BE2C (cell line): Measurements from ENCODE around the gene PATJ.

Experiments used
- DNase-seq: peaks from one replicate; pipeline ENCODE4 v3.0.0-alpha.2; 2020
- H3K27me3 ChIP-seq: fragments of 250-450 bp; sonication (Bioruptor Pico); 2 replicates; pipeline ENCODE4 v1.5.1; 2020; ENCODE audit warnings: mild to moderate bottlenecking
- H3K36me3 ChIP-seq: fragments of 250-450 bp; sonication (Bioruptor Pico); 2 replicates; pipeline ENCODE4 v1.5.1; 2020; ENCODE audit warnings: mild to moderate bottlenecking
- H3K4me1 ChIP-seq: fragments of 250-450 bp; sonication (Bioruptor Pico); 2 replicates; pipeline ENCODE4 v1.5.1; 2020
- H3K4me3 ChIP-seq: 2 replicates; pipeline ENCODE4 v1.5.1; 2011; ENCODE audit warnings: low read depth, low read length
- H3K9me3 ChIP-seq: fragments of 250-450 bp; sonication (Bioruptor Pico); 2 replicates; pipeline ENCODE4 v1.5.1; 2020
- TF ChIP-seq, protein P1 (sequence below): IDR thresholded peaks from 2 replicates; pipeline ENCODE4 v1.5.1; 2012; ENCODE audit warnings: mild to moderate bottlenecking, low read depth, low read length

The PATJ gene

DNA sequence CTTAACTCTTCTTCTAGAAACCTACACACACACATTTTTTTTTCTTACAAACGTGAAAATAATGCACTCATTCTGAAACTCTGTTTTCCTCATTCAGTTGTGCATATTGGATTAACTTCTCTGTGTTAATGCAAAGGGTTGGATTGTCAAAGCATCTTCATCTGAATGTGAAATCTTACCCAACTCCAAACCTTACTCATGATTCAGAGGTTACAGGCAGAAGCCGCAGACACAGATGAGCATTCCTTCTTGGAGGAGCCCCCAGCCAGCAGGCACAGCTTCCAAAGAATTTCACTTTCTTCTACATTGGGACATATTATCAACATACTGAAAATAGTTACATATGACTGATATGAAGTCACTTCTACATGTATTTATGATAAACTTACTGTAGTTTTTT is 15.7 kb downstream of the PATJ start:
- Histone ChIP-seq H3K4me3 (no peak overlapping the region), H3K4me1 (no peaks in the 10 kb centered on the region), H3K27me3 (no peaks in the 10 kb centered on the region), H3K36me3 (no peaks in the 10 kb centered on the region), H3K9me3 (no peaks in the 10 kb centered on the region)
- TF ChIP-seq, protein P1, sequence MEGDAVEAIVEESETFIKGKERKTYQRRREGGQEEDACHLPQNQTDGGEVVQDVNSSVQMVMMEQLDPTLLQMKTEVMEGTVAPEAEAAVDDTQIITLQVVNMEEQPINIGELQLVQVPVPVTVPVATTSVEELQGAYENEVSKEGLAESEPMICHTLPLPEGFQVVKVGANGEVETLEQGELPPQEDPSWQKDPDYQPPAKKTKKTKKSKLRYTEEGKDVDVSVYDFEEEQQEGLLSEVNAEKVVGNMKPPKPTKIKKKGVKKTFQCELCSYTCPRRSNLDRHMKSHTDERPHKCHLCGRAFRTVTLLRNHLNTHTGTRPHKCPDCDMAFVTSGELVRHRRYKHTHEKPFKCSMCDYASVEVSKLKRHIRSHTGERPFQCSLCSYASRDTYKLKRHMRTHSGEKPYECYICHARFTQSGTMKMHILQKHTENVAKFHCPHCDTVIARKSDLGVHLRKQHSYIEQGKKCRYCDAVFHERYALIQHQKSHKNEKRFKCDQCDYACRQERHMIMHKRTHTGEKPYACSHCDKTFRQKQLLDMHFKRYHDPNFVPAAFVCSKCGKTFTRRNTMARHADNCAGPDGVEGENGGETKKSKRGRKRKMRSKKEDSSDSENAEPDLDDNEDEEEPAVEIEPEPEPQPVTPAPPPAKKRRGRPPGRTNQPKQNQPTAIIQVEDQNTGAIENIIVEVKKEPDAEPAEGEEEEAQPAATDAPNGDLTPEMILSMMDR: no peak
- DNase-seq: no peak

DNA sequence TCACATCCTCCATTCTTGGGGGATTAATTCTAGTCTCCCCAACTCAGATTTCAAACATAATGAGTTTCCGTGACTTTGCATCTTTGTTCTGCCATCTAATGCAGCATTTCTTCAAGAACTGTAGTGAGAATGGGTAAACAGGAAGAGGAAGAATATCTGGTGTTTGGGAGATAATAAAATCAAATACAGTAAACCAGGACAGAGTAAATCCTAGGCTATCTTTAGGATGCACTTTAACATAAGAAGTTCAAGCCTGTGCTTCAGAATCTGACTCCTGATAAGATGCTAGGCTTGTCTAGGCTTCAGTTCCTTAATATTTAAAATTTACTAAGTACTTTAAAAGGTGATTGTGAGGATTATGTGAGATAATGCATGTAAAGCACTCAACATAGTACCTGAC is 27.9 kb downstream of the PATJ start:
- no peaks in the 10 kb centered on the region for H3K4me1 ChIP-seq
- no peaks in the 10 kb centered on the region for H3K27me3 ChIP-seq
- no peak overlapping the region for H3K4me3 ChIP-seq
- H3K9me3 ChIP-seq: no peaks in the 10 kb centered on the region
- TF ChIP-seq, protein P1: no peak
- no peaks in the 10 kb centered on the region for H3K36me3 ChIP-seq
- no peak for DNase-seq

DNA sequence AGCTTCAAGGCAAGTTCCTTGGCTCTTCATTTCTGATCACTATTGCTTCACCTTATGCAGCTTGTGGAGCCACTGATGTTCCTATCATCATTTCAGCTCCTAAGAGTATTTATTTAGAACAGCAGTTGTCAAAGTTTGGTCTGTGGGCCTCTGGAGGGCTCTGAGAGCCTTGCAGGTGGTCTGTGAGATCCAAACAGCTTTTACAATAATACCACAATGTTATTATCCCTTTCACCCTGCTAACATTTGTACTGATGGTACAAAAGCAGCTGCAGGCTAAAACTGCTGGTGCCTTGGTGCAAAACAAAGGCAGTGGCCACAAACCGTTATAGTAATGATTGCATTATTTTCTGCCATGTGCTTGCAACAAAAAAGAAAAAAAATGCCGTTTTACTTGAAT is 33.8 kb downstream of the PATJ start:
- TF ChIP-seq, protein P1: no peak
- no peaks in the 10 kb centered on the region for H3K4me1 ChIP-seq
- no peak for DNase-seq

DNA sequence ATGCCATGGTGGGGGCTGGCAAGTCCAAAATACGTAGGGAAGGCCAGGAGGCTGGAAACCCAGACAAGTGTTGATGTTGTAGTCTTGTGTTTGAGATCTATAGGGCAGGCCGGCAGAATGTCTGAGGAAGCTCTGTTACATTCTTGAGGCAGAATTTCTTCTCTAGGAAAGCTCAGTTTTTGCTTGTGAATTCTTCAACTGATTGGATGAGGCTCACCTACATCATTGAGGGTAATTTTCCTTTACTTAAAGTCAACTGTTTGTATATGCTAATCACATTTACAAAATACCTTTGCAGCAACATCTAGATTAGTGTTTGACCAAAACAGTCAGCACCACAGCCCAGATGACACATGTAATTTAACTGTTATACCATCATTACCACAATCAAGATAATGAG is 37.0 kb downstream of the PATJ start:
- Histone ChIP-seq H3K27me3 (no peaks in the 10 kb centered on the region), H3K4me1 (no peaks in the 10 kb centered on the region), H3K9me3 (no peaks in the 10 kb centered on the region), H3K4me3 (no peak overlapping the region), H3K36me3 (no peaks in the 10 kb centered on the region)
- TF ChIP-seq, protein P1: no peak
- DNase-seq: no peak

More for the DNA sequence above, 33.8 kb downstream of the PATJ start:
- no peaks in the 10 kb centered on the region for H3K36me3 ChIP-seq
- no peak overlapping the region for H3K4me3 ChIP-seq
- no peaks in the 10 kb centered on the region for H3K9me3 ChIP-seq
- no peaks in the 10 kb centered on the region for H3K27me3 ChIP-seq

DNA sequence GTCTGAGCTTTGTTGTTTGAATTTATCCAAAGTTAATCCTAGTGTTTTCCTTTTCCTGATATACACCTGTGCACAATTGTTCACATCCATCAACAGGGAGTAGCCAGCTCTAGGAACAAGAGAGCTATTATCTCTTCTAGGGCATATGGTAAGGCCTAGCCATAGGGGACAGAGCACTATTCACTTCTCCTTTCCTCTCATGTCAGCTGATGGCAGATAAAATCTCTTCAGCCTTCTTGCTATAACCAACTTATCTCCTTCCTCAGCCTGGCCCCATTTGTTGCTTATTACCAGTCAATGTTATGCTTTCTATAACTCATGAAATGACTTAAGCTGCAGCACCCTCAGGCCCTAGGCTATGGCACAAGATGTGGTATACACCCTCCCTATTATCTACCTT is 38.9 kb downstream of the PATJ start:
- no peak for DNase-seq
- Histone ChIP-seq H3K36me3 (no peaks in the 10 kb centered on the region), H3K27me3 (no peaks in the 10 kb centered on the region), H3K9me3 (no peaks in the 10 kb centered on the region), H3K4me1 (no peaks in the 10 kb centered on the region), H3K4me3 (no peak overlapping the region)
- TF ChIP-seq, protein P1: no peak

DNA sequence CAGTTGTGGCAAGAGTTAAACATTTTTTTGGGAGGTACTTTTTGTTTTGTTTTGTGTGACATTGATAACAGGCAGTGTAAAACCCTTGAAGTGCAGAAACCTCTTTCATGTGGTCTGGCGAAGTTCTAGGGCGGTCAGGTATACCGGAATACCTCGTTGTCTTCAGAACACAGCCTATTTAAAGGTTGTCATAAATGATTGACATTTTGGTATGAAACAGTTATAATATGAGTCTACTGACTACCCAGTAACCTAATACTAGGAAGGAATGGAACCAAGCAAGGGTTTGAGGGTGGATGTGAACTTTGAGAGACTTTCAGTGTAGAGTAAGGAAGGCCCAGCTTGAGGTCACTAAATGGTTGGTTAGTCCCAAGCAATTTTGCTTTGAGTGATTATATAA is 40.5 kb downstream of the PATJ start:
- Histone ChIP-seq H3K27me3 (no peaks in the 10 kb centered on the region), H3K9me3 (no peaks in the 10 kb centered on the region), H3K36me3 (no peaks in the 10 kb centered on the region), H3K4me1 (no peaks in the 10 kb centered on the region), H3K4me3 (no peak overlapping the region)
- DNase-seq: no peak
- TF ChIP-seq, protein P1: no peak
